Measurements from ENCODE around the gene HLA-DQA1. TPM values are rescaled to one million over a fixed set of nuclear protein-coding genes. Genes with fewer than 3 reads are reported as not detected.

The HLA-DQA1 gene
- total and polyA plus RNA-seq, 10 of the 15 experiments (the other 5 are each of a cell fraction or from before 2014, with no cell fraction given): 289 to 1,769 (median 460) TPM

GRCh38 chr6:32685603-32686002 lies 48.4 kb downstream of the HLA-DQA1 start:
- H3K4me2 ChIP-seq (ENCODE audit: control insufficient read depth, insufficient read depth): peak overlapping the region; percentile 56; the same call in 1 of the 2 replicates
- no peaks in the 10 kb centered on the region for H4K20me1 ChIP-seq (ENCODE audit: control insufficient read depth, insufficient read depth)
- DNase-seq (ENCODE audit: low read depth, low spot score) (peak; percentile 95), FAIRE-seq (peak; percentile 99), ATAC-seq (peak; percentile 89)
- peaks cover 16% of the 10 kb centered on the region; the same call in 1 of the 2 replicates for H3K4me1 ChIP-seq (ENCODE audit: control insufficient read depth, insufficient read depth, low read length)
- H3K36me3 ChIP-seq (ENCODE audit: control insufficient read depth in 2 of 2, insufficient read depth in 2 of 2, low read length in 1 of 2): no peaks in the 10 kb centered on the region
- WGBS (ENCODE audit: insufficient coverage, insufficient replicate concordance, low lambda C conversion rate, missing lambda C conversion rate): no CpG with 5 or more reads among the region's 1 CpG
- ChIA-PET RAD21 (ENCODE audit: unreplicated experiment) (interaction anchor here (0.6 to 2.1 kb wide), 17 partner anchors 12 to 1987 kb away, joined by 3 to 19 read pairs (median 4); partner anchors contain the start of genes HLA-DQA1 and HLA-DQB1), SMC1A (ENCODE audit: uncharacterized antibody, unreplicated experiment) (interaction anchor here (0.8 to 8.6 kb wide), 7 partner anchors 13 to 267 kb away, joined by 3 to 154 read pairs (median 11); partner anchors contain the start of genes HLA-DMA and HLA-DQB1), CTCF (interaction anchor here (1.0 to 3.2 kb wide), 8 partner anchors 15 to 272 kb away, joined by 3 to 16 read pairs (median 6); partner anchors contain the start of genes HLA-DQB1 and HLA-DRA), POLR2A (interaction anchor here (0.6 to 6.4 kb wide), 18 partner anchors 9 to 490 kb away, joined by 3 to 130 read pairs (median 4); partner anchors contain the start of genes HLA-DQA1, HLA-DQB1, HLA-DRA and HLA-DRB1)
- intact Hi-C loops (cut with micrococcal nuclease; ENCODE audit: unreplicated experiment) (loop anchor here (2.0 kb wide), 1 partner anchor 17 kb away; no protein-coding TSS in a partner anchor), in situ Hi-C loops (cut with MboI) (no loop called here)
- no peak overlapping the region for H3K9ac ChIP-seq (ENCODE audit: control insufficient read depth, insufficient read depth, low read length)
- no peak overlapping the region for H2AFZ ChIP-seq (ENCODE audit: control insufficient read depth, low read depth, low read length)
- H3K4me3 ChIP-seq: no peak overlapping the region
- H3K9me3 ChIP-seq (replicated peaks; ENCODE audit: control insufficient read depth, insufficient read depth, low read length): no peaks in the 10 kb centered on the region
- H3K79me2 ChIP-seq (ENCODE audit: control insufficient read depth, insufficient read depth, low read length): 0 out of 2 replicates have a peak, but pooled peaks cover 2% of the 10 kb centered on the region
- H3K27ac ChIP-seq (ENCODE audit: control insufficient read depth, insufficient read depth): peak overlapping the region; percentile 40; the same call in 1 of the 2 replicates
- H3K27me3 ChIP-seq (replicated peaks in 1 of 2; ENCODE audit: control insufficient read depth in 2 of 2, insufficient read depth in 2 of 2, low read length in 1 of 2): no peaks in the 10 kb centered on the region
- no TSS peak for BruUV-seq (replicated peaks)
- TF ChIP-seq FOXM1 (IDR thresholded peaks at IDR 0.05; ENCODE audit: low read depth, low read length) (peak; percentile 93), ATF7 (IDR thresholded peaks at IDR 0.05; ENCODE audit: low read depth) (peak; percentile 83), ETV6 (conservative IDR thresholded peaks at IDR 0.05 in 1 of 2, IDR thresholded peaks at IDR 0.05 in 1 of 2; ENCODE audit: borderline replicate concordance in 1 of 2, low read depth in 1 of 2) (no peak), ATF2 (IDR thresholded peaks at IDR 0.05; ENCODE audit: low read length) (peak; percentile 87), ZNF384 (IDR thresholded peaks at IDR 0.05; ENCODE audit: borderline replicate concordance, low read depth, low read length) (peak; percentile 99), NR2C2 (IDR thresholded peaks at IDR 0.05; ENCODE audit: borderline replicate concordance, control insufficient read depth, insufficient read length, low read depth) (no peak), MEF2B (IDR thresholded peaks at IDR 0.05; ENCODE audit: partially characterized antibody, poor library complexity, severe bottlenecking) (peak; percentile 72), BMI1 (IDR thresholded peaks at IDR 0.05; ENCODE audit: borderline replicate concordance) (no peak; the same call in 1 of the 2 replicates), RELB (IDR thresholded peaks at IDR 0.05; ENCODE audit: low read depth) (peak; percentile 94), FOXK2 (IDR thresholded peaks at IDR 0.05) (no peak), TCF3 (IDR thresholded peaks at IDR 0.05; ENCODE audit: borderline replicate concordance, insufficient read depth, low read depth, low read length) (peak; percentile 82), SRF (IDR thresholded peaks at IDR 0.05; ENCODE audit: low read depth in 2 of 2, low read length in 2 of 2) (peak in 1 of 2 experiments; percentile 74; a peak in 2 of 4 replicates), IKZF2 (IDR thresholded peaks at IDR 0.05) (peak; percentile 85 to 91; a peak in 3 of 4 replicates), BACH1 (IDR thresholded peaks at IDR 0.05; ENCODE audit: borderline replicate concordance) (no peak; the same call in 1 of the 2 replicates), MEF2A (IDR thresholded peaks at IDR 0.05; ENCODE audit: insufficient read depth, low read depth, low read length) (peak; percentile 81), ZBTB33 (IDR thresholded peaks at IDR 0.05) (no peak), CREB1 (IDR thresholded peaks at IDR 0.05; ENCODE audit: low read depth) (peak; percentile 92), RAD21 (IDR thresholded peaks at IDR 0.05; ENCODE audit: insufficient read depth, low read depth, low read length) (no peak), NBN (IDR thresholded peaks at IDR 0.05) (peak; percentile 88)
